ENCODE data around the gene C5orf47. TPM values are rescaled to one million over a fixed set of nuclear protein-coding genes. Genes with fewer than 3 reads are reported as not detected.

Gene C5orf47
- total RNA-seq, 1 donor from 2014 or later = not detected

DNA sequence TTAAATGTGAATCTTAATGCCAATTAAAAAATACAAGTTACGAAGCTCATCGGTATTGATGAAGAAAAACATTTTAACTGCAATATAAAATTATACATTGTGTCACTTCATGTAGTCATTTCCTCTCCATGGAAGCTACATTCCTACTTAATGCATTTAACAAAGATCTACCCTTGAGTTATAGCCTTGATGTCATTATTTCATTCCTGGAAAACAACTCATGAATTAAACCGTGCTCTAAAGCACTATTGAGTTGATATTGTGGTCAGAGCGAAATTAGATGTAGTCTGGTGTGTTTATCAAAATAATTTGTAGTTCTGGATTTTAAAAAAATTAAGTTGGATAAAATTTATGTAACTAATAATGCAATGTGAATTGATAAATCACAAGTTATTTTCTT, 11.1 kb downstream of the C5orf47 start:
- Mint-ChIP-seq H3K27ac (no peak overlapping the region), H3K27me3 (peaks cover 32% of the 10 kb centered on the region), H3K4me3 (no peak overlapping the region)

DNA sequence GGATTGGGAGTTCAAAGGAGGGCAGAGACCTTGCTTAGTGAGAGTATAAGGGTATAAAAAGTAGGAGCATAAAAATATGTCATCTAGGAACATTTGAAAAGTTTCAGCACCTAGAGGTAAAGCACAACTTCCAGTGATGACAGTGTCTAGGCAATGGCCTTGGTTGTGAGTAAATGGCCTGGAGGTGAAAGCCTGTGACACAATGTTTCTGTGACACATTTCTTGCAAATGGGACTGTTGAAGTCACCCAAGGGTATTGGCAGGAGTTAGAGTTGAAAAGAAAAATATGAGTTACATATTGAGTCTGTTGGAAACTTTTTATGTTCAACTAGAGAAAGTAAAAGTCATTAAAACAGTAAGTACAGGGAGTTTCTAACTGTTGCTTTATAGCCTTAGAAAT, 14.8 kb downstream of the C5orf47 start:
- Mint-ChIP-seq H3K27me3 (peaks cover 14% of the 10 kb centered on the region), H3K27ac (no peak overlapping the region), H3K36me3 (no peaks in the 10 kb centered on the region), H3K4me3 (no peak overlapping the region), H3K9me3 (no peaks in the 10 kb centered on the region), H3K4me1 (ENCODE audit: unreplicated experiment) (no peaks in the 10 kb centered on the region)
- DNase-seq (ENCODE audit: extremely low spot score, unreplicated experiment) = no peak
- TF ChIP-seq, protein P1, sequence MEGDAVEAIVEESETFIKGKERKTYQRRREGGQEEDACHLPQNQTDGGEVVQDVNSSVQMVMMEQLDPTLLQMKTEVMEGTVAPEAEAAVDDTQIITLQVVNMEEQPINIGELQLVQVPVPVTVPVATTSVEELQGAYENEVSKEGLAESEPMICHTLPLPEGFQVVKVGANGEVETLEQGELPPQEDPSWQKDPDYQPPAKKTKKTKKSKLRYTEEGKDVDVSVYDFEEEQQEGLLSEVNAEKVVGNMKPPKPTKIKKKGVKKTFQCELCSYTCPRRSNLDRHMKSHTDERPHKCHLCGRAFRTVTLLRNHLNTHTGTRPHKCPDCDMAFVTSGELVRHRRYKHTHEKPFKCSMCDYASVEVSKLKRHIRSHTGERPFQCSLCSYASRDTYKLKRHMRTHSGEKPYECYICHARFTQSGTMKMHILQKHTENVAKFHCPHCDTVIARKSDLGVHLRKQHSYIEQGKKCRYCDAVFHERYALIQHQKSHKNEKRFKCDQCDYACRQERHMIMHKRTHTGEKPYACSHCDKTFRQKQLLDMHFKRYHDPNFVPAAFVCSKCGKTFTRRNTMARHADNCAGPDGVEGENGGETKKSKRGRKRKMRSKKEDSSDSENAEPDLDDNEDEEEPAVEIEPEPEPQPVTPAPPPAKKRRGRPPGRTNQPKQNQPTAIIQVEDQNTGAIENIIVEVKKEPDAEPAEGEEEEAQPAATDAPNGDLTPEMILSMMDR (conservative IDR thresholded peaks at IDR 0.05) = no peak

More for the DNA sequence above, 11.1 kb downstream of the C5orf47 start:
- TF ChIP-seq, protein P1 (conservative IDR thresholded peaks at IDR 0.05) = no peak
- Mint-ChIP-seq H3K9me3 (no peaks in the 10 kb centered on the region), H3K4me1 (ENCODE audit: unreplicated experiment) (no peaks in the 10 kb centered on the region), H3K36me3 (no peaks in the 10 kb centered on the region)
- no peak for DNase-seq (ENCODE audit: extremely low spot score, unreplicated experiment)

DNA sequence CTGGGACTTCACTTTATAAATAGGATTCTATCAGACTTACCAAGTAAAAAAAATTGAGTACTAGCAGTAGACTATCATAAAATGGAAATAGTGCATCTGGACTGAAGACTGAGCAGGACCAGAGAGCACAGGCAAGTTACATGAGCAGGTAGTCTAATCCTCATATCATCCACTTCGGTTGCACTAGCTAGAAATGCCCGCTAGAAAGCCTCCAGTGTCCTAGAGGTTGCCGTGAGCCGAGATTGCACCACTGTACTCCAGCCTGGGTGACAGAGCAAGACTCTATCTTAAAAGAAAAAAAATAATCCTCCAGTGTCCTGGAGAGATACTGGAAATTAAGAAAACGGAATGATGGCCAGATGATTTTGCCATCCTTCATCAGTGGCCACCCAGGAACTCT, 20.0 kb downstream of the C5orf47 start:
- Mint-ChIP-seq H3K9me3 (no peaks in the 10 kb centered on the region), H3K4me3 (no peak overlapping the region), H3K4me1 (ENCODE audit: unreplicated experiment) (no peaks in the 10 kb centered on the region), H3K27me3 (peaks cover 7% of the 10 kb centered on the region), H3K36me3 (no peaks in the 10 kb centered on the region), H3K27ac (no peak overlapping the region)
- TF ChIP-seq, protein P1 (conservative IDR thresholded peaks at IDR 0.05) = no peak
- DNase-seq (ENCODE audit: extremely low spot score, unreplicated experiment) = no peak

DNA sequence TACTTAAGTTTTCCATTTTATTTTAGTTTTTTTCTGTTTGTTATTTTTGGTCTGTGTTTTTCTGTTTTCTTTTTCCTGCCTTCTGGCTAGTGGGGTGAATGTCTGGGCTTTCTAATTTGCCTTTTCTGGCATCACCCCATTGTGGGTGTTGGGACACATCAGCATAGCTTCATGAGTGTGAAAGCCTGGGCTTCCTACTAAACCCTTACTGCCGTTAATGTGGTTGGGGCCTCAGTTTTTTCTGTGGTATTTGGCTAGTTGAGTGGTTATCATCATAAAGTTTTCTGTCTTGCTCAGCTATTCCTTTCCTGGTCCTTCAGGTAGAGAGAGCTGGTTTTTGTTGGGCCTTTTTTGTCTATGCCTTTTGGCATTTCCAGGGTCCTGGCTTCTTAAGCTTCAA, 21.4 kb downstream of the C5orf47 start:
- H3K4me3 Mint-ChIP-seq = no peak overlapping the region
- DNase-seq (ENCODE audit: extremely low spot score, unreplicated experiment) = no peak

DNA sequence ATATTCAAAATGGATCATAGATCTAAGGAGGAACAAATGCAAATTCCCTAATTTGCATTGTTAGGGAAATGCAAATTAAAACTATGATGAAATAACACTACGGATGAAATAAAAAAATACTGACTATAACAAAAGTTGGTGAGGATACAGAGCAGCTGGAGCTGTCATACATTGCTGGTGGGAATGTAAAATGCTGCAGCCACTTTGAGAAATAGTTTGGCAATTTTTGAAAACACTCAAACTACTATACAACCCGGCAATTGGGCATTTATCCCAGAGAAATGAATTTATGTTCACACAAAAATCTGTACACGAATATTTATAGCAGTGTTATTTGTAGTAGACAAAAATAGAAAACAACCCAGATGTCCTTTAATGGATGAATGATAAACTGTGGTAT, 22.5 kb downstream of the C5orf47 start:
- Mint-ChIP-seq H3K4me3 (no peak overlapping the region), H3K27ac (no peak overlapping the region), H3K9me3 (no peaks in the 10 kb centered on the region), H3K4me1 (ENCODE audit: unreplicated experiment) (no peaks in the 10 kb centered on the region), H3K36me3 (no peaks in the 10 kb centered on the region), H3K27me3 (peaks cover 4% of the 10 kb centered on the region)
- no peak for DNase-seq (ENCODE audit: extremely low spot score, unreplicated experiment)
- TF ChIP-seq, protein P1 (conservative IDR thresholded peaks at IDR 0.05) = no peak

More for the DNA sequence above, 21.4 kb downstream of the C5orf47 start:
- Mint-ChIP-seq H3K4me1 (ENCODE audit: unreplicated experiment) (no peaks in the 10 kb centered on the region), H3K9me3 (no peaks in the 10 kb centered on the region), H3K27me3 (peaks cover 4% of the 10 kb centered on the region), H3K36me3 (no peaks in the 10 kb centered on the region), H3K27ac (no peak overlapping the region)
- TF ChIP-seq, protein P1 (conservative IDR thresholded peaks at IDR 0.05) = no peak
